ENCODE measurements around the gene MEDAG.

GRCh38 chr13:30868799-30869470, 37.1 kb upstream of the MEDAG start:
- no peak for TF ChIP-seq CTCF (conservative IDR thresholded peaks at IDR 0.05)
- TF ChIP-seq ZFX (IDR thresholded peaks at IDR 0.05), result no peak

Measured in C4-2B (cell line).